ENCODE data around the gene FAT3. TPM values are rescaled to one million over a fixed set of nuclear protein-coding genes. Genes with fewer than 3 reads are reported as not detected.

The FAT3 gene
- total RNA-seq, 1 experiment from 2014 or later: 0.02 TPM

- intact Hi-C loops (cut with micrococcal nuclease): no loop called here
- Mint-ChIP-seq H3K27me3 (ENCODE audit: insufficient read depth, unreplicated experiment) (no peaks in the 10 kb centered on the region), H3K4me1 (ENCODE audit: insufficient read depth, unreplicated experiment) (no peaks in the 10 kb centered on the region), H3K27ac (ENCODE audit: low read depth, unreplicated experiment) (no peak overlapping the region), H3K36me3 (ENCODE audit: insufficient read depth, unreplicated experiment) (no peaks in the 10 kb centered on the region), H3K9me3 (ENCODE audit: unreplicated experiment) (no peaks in the 10 kb centered on the region), H3K4me3 (ENCODE audit: unreplicated experiment) (no peak overlapping the region)
- CTCF ChIA-PET: interaction anchor here (0.6 kb wide), 1 partner anchor 765 kb away, joined by 3 read pairs; no protein-coding TSS in a partner anchor
- no peak for DNase-seq (ENCODE audit: unreplicated experiment)
- no TSS peak for BruUV-seq (replicated peaks)
- POLR2A ChIA-PET: no interaction called here
- no peak for TF ChIP-seq CTCF (IDR thresholded peaks at IDR 0.05; ENCODE audit: unreplicated experiment)
Observed at GRCh38 chr11:92199991-92200390, 24.6 kb upstream of the FAT3 start.

DNA sequence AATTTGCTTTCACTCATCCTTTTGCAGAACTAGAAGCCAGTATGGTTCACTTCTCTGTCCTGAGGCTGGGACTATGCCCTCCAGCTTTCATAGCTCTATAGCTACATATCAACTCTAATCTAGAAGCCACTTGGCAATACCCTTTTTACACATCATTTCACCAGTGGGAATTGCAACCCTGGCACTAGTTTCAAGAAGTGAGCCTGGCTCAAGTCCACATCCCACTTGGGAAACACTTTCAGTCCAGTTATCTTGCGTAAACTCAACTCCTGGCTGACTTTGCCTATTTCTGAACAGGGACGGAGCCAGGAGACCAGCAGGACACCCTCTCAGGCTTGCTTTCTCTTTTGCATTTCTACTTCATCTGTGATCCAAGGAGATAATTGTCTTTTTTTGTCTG is 19.9 kb upstream of the FAT3 start:
- ChIA-PET CTCF (no interaction called here), POLR2A (no interaction called here)
- no peak overlapping the region for H3K4me3 Mint-ChIP-seq (ENCODE audit: unreplicated experiment)
- peaks cover 5% of the 10 kb centered on the region for H3K4me1 Mint-ChIP-seq (ENCODE audit: insufficient read depth, unreplicated experiment)
- intact Hi-C loops (cut with micrococcal nuclease): no loop called here
- no peak for DNase-seq (ENCODE audit: unreplicated experiment)
- TF ChIP-seq CTCF (IDR thresholded peaks at IDR 0.05; ENCODE audit: unreplicated experiment): no peak
- no peaks in the 10 kb centered on the region for H3K27me3 Mint-ChIP-seq (ENCODE audit: insufficient read depth, unreplicated experiment)
- BruUV-seq (replicated peaks): no TSS peak
- H3K9me3 Mint-ChIP-seq (ENCODE audit: unreplicated experiment): no peaks in the 10 kb centered on the region
- no peak overlapping the region for H3K27ac Mint-ChIP-seq (ENCODE audit: low read depth, unreplicated experiment)
- H3K36me3 Mint-ChIP-seq (ENCODE audit: insufficient read depth, unreplicated experiment): no peaks in the 10 kb centered on the region

DNA sequence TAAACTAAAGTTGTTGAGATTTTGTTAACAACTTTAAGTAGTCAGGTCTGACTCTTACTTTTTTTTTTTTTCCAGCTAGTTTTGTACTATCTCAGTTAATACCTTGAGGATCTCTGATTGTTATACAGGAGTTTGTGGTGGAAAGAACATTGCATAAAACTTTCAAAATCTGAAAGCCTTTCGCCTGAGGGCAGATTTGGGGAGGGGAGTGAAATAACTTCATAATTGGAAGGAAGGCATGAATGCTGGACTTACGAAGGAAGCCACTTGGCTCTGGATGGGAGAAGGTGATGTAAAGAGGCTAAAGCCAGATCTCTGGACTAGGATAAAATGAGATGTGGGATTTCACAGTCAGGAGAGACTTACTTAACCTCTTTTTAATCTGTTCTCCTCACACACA is 18.2 kb upstream of the FAT3 start:
- Mint-ChIP-seq H3K36me3 (ENCODE audit: insufficient read depth, unreplicated experiment) (no peaks in the 10 kb centered on the region), H3K4me3 (ENCODE audit: unreplicated experiment) (no peak overlapping the region), H3K9me3 (ENCODE audit: unreplicated experiment) (no peaks in the 10 kb centered on the region), H3K27ac (ENCODE audit: low read depth, unreplicated experiment) (no peak overlapping the region), H3K4me1 (ENCODE audit: insufficient read depth, unreplicated experiment) (peaks cover 5% of the 10 kb centered on the region), H3K27me3 (ENCODE audit: insufficient read depth, unreplicated experiment) (no peaks in the 10 kb centered on the region)
- no peak for DNase-seq (ENCODE audit: unreplicated experiment)
- ChIA-PET CTCF (interaction anchor here (0.6 to 1.1 kb wide), 2 partner anchors 141 to 680 kb away, joined by 3 to 4 read pairs; no protein-coding TSS in a partner anchor), POLR2A (interaction anchor here (0.6 kb wide), 1 partner anchor 953 kb away, joined by 5 read pairs; no protein-coding TSS in a partner anchor)
- no peak for TF ChIP-seq CTCF (IDR thresholded peaks at IDR 0.05; ENCODE audit: unreplicated experiment)
- intact Hi-C loops (cut with micrococcal nuclease): no loop called here
- BruUV-seq (replicated peaks): no TSS peak

DNA sequence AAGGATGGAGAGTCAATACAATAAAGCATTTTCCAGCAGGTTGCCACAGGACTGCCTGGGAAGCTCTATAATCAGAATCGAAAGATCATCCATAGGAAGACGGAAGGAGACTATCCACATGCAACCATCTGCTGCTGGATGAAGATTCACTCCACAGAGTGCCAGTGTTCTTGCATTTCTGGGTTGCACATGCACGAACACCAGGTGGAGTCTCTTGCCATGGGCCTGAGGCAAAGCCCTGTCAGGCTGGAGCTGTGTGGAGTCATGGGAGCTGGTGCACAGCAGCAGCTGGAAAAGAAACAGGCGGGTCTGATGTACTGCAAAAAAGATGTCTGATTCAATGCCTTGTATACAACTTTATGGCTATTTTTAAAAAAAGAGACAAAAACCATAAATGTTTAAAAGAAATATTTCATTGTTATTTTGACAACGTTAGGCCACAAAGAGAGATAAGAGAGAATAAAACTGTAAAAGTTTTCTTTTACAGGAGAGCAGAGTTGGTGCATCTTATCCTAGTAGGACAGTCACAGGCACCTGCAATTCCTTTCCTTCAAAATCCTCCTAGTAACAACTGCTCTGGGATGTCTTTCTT is 12.9 kb upstream of the FAT3 start:
- peak; percentile 33 for DNase-seq (ENCODE audit: unreplicated experiment)

More for the DNA sequence above, 12.9 kb upstream of the FAT3 start:
- ChIA-PET CTCF (interaction anchor here (0.6 to 1.2 kb wide), 5 partner anchors 13 to 676 kb away, joined by 3 to 9 read pairs (median 3); no protein-coding TSS in a partner anchor), POLR2A (no interaction called here)
- H3K27me3 Mint-ChIP-seq (ENCODE audit: insufficient read depth, unreplicated experiment): no peaks in the 10 kb centered on the region
- H3K4me1 Mint-ChIP-seq (ENCODE audit: insufficient read depth, unreplicated experiment): peaks cover under 1% of the 10 kb centered on the region
- no peak for TF ChIP-seq CTCF (IDR thresholded peaks at IDR 0.05; ENCODE audit: unreplicated experiment)
- intact Hi-C loops (cut with micrococcal nuclease): loop anchor here (1.0 kb wide), 1 partner anchor 675 kb away; no protein-coding TSS in a partner anchor
- H3K36me3 Mint-ChIP-seq (ENCODE audit: insufficient read depth, unreplicated experiment): no peaks in the 10 kb centered on the region
- H3K4me3 Mint-ChIP-seq (ENCODE audit: unreplicated experiment): no peak overlapping the region
- H3K27ac Mint-ChIP-seq (ENCODE audit: low read depth, unreplicated experiment): no peak overlapping the region
- H3K9me3 Mint-ChIP-seq (ENCODE audit: unreplicated experiment): no peaks in the 10 kb centered on the region
- BruUV-seq (replicated peaks): no TSS peak

All from MCF 10A (cell line).